HEK293T (cell line): Measurements from ENCODE around the gene TCF20.

Experiments used
- CTBP1 ChIP-seq: fragments of 450-650 bp; IDR thresholded peaks from 2 replicates; pipeline ENCODE4 v1.6.1; 2016; ENCODE audit warnings: borderline replicate concordance
- FOXA1 ChIP-seq: fragments of 450-650 bp; IDR thresholded peaks from 2 replicates; pipeline ENCODE4 v1.6.1; 2016; ENCODE audit warnings: mild to moderate bottlenecking
- SP1 ChIP-seq: fragments of 450-650 bp; IDR thresholded peaks from 2 replicates; pipeline ENCODE4 v1.6.1; 2017

DNA sequence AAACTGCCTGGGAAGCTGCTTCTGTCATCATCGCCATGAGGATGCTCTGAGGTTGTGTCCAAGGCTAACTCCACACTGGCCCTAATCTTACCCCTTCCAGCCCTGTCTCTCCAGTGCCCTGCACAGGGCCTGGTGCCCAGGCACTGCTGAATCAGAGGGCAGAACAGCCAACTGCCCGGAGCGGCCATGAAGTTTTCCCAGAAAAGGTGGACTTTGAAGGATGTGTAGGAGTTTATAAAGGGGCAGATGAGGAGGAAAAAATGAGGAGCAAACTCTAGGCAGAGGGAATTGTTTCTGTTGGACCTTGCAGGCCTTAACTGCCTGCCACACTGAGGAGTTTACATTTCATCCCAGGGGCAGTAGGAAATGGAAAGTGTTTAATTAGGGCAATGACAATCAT lies 39.4 kb upstream of the TCF20 start:
- no peak for TF ChIP-seq CTBP1
- no peak for TF ChIP-seq FOXA1
- TF ChIP-seq SP1 = no peak
